ENCODE measurements around the gene LBHD1.

DNA sequence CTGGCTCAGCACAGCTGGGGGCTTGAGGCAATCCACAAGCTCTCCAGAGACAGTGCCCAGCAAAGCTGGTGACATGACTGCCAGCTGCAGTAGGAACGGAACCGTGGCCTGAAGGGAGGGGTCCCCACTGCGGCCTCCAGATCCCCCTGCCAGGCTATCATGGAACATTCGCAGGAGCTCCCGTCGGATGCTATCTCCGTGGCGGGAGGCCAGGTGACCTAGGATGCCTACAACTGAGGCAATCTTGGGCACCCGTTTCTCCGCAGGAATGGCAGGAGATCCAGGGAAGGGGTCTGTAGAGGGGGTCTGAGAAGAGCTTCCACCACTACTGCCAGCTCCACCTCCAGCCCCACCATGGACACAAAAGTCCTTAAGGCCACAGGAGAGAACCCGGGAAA is 23.1 kb downstream of the LBHD1 start:
- TF ChIP-seq, protein P1, sequence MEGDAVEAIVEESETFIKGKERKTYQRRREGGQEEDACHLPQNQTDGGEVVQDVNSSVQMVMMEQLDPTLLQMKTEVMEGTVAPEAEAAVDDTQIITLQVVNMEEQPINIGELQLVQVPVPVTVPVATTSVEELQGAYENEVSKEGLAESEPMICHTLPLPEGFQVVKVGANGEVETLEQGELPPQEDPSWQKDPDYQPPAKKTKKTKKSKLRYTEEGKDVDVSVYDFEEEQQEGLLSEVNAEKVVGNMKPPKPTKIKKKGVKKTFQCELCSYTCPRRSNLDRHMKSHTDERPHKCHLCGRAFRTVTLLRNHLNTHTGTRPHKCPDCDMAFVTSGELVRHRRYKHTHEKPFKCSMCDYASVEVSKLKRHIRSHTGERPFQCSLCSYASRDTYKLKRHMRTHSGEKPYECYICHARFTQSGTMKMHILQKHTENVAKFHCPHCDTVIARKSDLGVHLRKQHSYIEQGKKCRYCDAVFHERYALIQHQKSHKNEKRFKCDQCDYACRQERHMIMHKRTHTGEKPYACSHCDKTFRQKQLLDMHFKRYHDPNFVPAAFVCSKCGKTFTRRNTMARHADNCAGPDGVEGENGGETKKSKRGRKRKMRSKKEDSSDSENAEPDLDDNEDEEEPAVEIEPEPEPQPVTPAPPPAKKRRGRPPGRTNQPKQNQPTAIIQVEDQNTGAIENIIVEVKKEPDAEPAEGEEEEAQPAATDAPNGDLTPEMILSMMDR (IDR thresholded peaks at IDR 0.05), result no peak
- no peak for TF ChIP-seq POLR2AphosphoS5 (IDR thresholded peaks at IDR 0.05)

Measured in transverse colon (tissue), 4 donors.